GM21447 (cell line): ENCODE measurements around the gene RALGAPA1.
"Not testable (repeated sequence)": the region's sequence is repeated elsewhere in the genome, so short reads cannot be mapped to it uniquely, and the experiment has no call there.

Experiments
- ATAC-seq: cut with Tn5 transposase; IDR thresholded peaks from one replicate; pipeline ENCODE4 v1.9.1; 2021; ENCODE audit not compliant: unreplicated experiment

The RALGAPA1 gene

DNA sequence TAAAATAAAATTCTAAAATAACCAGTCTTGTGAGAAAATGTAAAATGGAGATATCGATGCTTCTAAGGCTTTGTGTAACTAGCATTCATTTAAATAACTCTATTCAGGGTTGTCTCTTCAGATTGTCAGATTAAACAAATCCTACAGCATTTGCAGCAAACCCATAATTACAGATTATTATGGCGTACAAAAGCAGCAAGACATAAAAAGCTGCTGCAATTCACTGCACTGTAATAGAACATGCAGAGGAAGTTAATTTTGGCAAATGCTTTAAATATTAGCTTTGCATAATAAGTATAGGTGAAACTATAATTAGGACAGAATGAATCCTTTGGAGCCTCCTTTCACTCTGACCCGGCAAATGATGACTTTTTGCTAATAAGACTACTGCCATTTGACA lies 176.8 kb downstream of the RALGAPA1 start:
- ATAC-seq, result no peak

- ATAC-seq, result no peak
Observed at GRCh38 chr14:35631071-35631805, 177.9 kb downstream of the RALGAPA1 start.

DNA sequence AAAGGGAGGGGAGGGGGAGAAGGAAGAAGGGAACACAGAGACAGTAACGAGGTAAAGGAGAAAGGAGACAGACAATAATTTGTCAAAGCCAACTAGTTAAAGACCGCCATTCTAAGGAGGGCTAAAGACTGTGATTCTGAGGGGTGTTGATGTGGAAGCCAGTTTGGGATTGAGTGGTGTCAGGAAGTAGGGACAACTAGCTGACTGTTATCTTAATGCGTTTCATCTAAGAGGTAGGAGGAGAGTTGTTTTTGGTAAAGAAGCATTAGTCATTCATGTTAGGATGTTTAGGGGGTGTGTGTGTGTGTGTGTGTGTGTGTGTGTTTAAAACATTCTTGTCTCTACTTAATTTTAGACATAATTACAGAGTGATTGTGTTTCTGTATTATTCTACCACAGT lies 180.1 kb downstream of the RALGAPA1 start:
- ATAC-seq, result no peak

GRCh38 chr14:35626947-35627346 lies 182.1 kb downstream of the RALGAPA1 start:
- ATAC-seq, result not testable (repeated sequence)

DNA sequence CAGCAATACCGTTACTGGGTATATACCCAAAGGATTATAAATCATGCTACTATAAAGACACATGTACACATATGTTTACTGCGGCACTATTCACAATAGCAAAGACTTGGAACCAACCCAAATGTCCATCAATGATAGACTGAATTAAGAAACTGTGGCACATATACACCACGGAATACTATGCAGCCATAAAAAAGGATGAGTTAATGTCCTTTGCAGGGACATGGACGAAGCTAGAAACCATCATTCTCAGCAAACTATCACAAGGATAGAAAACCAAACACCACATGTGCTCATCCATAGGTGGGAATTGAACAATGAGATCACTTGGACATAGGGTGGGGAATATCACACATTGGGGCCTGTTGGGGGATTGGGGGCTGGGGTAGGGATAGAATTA lies 187.1 kb downstream of the RALGAPA1 start:
- not testable (repeated sequence) for ATAC-seq

- ATAC-seq, result not testable (repeated sequence)
Observed at GRCh38 chr14:35619998-35620397, 189.1 kb downstream of the RALGAPA1 start.

DNA sequence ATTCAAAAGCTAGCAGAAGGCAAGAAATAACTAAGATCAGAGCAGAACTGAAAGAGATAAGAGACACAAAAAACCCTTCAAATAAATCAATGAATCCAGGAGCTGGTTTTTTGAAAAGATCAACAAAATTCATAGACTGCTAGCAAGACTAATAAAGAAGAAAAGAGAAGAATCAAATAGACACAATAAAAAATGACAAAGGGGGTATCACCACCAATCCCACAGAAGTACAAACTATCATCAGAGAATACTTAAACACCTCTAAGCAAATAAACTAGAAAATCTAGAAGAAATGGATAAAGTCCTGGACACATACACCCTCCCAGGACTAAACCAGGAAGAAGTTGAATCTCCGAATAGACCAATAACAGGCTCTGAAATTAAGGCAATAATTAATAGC lies 189.6 kb downstream of the RALGAPA1 start:
- not testable (repeated sequence) for ATAC-seq

DNA sequence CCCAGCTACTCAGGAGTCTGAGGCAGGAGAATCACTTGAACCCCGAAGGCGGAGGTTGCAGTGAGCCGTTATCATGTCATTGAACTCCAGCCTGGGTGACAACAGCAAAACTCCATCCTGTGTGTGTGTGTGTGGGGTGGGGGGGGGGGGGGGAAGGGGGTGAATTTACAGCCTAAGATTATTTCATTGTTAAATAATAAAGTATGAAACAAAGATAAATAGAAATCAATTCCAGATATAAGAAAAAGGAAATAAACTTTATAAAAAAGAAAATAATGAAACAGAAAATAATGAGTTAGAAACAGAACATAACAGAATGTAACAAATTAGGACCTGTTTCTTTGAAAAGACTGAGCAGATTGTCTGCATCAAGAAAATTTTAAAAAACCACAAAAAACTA lies 191.6 kb downstream of the RALGAPA1 start:
- ATAC-seq, result no peak

DNA sequence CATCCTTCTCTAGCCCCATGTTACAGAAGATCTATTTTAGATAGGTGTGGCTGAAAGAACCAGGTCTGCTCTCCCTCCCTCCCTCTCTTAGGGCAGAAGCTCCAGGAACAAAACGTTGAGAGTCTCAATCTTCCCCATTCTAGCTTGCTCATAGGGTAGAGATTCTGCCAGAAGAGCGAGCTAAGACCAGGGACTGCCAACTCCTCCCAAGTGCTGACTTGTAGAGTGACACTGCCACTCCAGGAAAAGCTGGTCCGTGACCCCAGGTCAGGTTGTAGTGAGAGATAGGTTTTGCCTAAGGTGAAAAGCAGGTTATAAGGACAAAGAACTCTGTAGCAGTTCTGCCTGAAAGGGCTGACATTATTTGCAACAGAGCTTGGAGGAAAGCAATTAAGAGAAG lies 201.7 kb downstream of the RALGAPA1 start:
- ATAC-seq, result no peak

DNA sequence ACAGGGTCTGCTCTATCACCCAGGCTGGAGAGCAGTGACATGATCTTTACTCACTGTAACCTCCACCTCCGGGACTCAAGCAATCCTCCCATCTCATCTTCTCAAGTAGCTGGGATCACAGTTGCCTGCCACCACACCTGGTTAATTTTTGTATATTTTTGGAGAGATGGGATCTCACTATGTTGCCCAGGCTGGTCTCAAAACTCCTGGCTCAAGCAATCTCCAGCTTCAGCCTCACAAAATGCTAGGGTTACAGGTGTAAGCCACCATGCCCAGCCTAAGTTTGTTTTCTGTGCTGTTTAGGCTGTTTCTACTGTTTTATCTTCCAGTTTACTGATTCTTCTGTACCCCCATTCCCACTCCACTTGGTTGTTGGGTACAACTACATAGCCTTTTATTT lies 208.8 kb downstream of the RALGAPA1 start:
- ATAC-seq, result no peak

- ATAC-seq, result no peak
Observed at GRCh38 chr14:35594616-35595015, 214.5 kb downstream of the RALGAPA1 start.

- not testable (repeated sequence) for ATAC-seq
Observed at GRCh38 chr14:35587373-35587772, 221.7 kb downstream of the RALGAPA1 start.

- ATAC-seq, result no peak
Observed at GRCh38 chr14:35578639-35579038, 230.5 kb downstream of the RALGAPA1 start.

DNA sequence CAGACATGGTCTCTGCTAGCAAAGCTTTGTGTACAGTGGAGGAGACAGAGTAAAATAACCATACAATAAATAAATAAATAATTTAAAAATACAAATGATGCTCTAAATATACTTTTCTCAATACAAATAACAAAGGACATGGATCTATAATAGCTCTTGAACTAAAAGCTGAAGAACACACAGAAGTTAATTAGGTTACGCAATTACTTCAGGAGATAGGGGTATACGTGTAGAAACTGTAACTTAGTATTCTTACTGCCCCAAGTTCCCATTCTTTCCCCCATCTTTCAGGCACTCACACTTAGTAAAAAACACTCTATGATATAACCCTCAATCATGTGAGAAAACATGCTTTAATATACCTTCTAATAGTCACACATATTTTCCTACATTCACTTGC lies 231.0 kb downstream of the RALGAPA1 start:
- no peak for ATAC-seq

DNA sequence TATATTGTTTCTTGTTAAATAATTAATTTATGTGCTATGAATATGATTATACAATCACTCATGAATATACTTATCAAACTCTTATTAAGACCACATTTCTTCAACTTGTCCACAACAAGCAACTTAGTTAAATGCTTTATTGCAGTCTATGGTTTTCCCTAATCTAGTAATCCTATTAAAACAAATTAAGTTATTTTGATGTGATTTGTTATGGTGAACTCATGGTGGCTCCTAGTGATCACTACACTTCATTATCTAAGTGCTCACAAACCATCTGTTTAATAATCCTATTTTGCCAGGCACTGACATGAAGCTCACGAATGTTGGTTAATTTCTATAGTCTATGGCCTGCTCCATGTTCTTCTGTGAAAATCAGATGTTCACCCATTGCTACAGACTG lies 232.2 kb downstream of the RALGAPA1 start:
- no peak for ATAC-seq

GRCh38 chr14:35576260-35576659 lies 232.8 kb downstream of the RALGAPA1 start:
- no peak for ATAC-seq

GRCh38 chr14:35573911-35574310 lies 235.2 kb downstream of the RALGAPA1 start:
- no peak for ATAC-seq

DNA sequence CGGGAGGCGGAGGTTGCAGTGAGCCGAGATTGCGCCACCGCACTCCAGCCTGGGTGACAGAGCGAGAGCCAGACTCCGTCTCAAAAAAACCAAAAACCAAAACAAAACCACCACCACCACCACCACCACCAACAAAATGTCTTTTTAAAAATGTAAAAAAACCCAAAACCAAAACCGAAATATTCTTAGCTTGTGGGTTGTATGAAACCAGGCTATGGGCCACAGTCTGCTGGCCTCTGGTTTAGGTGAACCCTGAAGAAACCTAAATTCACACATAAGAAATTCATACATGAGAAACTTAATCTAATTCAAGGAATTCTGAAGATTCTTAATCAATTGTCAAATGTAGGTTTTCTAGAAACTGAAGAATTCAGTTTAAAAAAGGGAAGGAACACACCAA lies 237.5 kb downstream of the RALGAPA1 start:
- ATAC-seq, result no peak

GRCh38 chr14:35565871-35566464 lies 243.1 kb downstream of the RALGAPA1 start:
- ATAC-seq, result no peak

DNA sequence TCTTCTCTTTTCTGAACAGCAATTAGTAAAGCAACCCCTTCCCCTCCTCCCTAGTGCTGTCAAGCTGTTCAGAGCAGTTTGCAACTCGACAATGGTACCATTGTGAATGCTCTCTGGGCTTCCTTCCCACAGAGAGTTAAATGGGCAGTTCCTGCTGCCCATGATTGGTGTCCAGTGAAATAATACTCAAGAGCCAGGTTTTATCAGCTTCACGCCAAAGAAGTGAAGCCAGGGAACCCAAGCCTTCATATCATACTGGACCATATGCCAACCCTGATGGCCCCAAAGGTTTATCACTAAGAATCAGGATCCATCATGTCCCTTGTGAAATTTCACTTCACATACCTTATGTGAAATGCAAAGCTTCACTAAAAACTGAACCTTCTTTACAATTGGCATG lies 250.4 kb downstream of the RALGAPA1 start:
- ATAC-seq, result no peak

DNA sequence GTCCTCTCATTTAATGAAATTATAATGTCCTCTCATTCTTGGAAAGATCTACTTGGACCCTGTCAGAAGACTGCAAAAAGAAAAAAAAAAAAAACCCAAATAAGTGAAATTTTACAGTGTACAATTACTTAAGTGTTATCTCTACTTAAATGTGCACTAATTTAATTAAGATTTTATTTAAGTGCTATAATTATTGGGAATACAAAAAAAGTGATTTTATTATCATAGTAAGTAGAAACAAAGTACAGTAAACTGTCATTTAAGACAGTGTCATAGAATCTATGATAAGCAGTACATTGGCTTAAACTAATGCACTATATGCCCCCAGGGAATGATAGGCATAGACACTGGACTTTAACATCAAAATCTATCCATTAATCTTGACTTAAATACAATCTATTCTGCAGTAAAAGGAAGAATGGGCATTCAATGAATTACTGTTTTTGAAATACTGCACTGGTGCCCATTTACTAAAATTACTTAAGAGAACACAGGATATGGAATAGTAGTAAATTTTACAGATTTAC lies 251.8 kb downstream of the RALGAPA1 start:
- ATAC-seq, result no peak

- ATAC-seq, result no peak
Observed at GRCh38 chr14:35556548-35556947, 252.5 kb downstream of the RALGAPA1 start.

DNA sequence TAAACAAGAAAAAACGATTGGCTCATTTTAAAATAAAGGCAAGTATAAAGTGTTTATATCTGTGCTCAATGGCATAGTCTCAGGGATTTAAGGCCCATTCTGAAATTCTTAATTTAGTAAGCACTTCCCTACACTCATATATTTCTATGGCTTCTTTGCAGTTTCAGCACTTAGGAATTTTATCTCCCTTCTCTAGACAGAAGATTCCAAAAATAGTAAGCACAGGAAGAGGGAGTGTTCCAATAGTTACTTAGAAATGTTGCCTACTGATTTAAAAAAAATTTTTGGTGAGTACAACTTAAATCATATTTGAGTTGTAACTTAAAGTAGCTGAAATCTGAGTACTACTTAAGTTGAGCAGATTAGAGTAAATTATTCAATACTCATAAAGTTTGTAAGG lies 255.3 kb downstream of the RALGAPA1 start:
- ATAC-seq, result no peak
